Measurements from ENCODE around the gene TTLL7. TPM values are rescaled to one million over a fixed set of nuclear protein-coding genes. Genes with fewer than 3 reads are reported as not detected.

TTLL7 gene
- total and polyA plus RNA-seq, 2 donors, result 11.4 to 58.5 TPM

DNA sequence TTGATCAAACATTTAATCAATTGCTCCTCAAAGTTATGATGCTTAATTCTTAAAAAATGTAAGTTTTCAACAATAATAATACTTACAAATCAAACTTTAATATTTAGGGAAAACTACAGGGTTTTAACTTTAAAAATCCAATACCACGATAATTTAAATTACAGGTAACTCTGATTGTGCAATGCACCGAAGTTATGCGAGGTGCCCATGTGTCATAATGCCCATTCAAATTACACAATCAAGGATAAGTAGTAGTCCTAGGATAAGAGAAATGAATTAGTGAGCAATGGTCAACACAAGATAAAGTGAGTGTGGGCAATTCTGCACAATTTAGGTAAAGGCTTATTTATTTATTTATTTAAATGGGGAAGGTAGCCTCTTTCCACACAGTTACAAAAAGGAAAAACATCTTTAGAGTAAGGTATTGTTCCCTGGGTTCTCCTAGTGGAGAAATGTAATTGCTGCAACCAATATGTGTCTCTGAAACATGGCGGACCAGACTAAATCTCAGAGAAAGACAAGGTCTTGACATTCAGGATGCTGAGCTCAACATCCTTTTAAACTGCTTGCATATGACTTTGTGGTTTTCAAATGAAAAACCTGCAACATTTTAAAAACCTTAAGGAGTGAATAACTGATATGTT lies 164.2 kb downstream of the TTLL7 start:
- no peak overlapping the region for H3K4me3 ChIP-seq (ENCODE audit: low read depth, low read length)
- no peaks in the 10 kb centered on the region for H3K4me1 ChIP-seq (ENCODE audit: insufficient read depth)
- 97% methylated on average over 4 of the region's 4 CpGs for WGBS

DNA sequence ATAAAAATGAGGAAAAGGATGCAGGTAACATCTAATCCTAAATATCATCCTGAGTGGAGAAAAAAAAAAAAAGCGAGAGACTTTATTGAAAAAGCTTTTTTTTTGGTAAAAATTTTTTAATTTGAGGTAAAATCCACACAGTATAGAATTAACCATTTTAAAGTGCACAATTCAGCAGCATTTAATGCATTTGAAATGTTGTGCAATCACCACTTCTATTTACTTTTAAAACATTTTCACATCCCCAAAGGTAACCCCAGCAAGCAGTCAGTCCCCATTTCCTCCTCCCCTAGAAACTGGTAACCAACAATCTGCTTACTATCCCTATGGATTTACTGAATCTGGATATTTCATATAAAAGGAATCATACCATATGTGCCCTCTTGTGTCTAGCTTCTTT lies 166.7 kb downstream of the TTLL7 start:
- no peak overlapping the region for H3K4me3 ChIP-seq (ENCODE audit: low read depth, low read length)
- no peak overlapping the region for H3K27ac ChIP-seq (ENCODE audit: low read depth)
- 100% methylated on average over 1 of the region's 1 CpG for whole genome bisulfite sequencing
- no peaks in the 10 kb centered on the region for H3K36me3 ChIP-seq (ENCODE audit: insufficient read depth)
- no peaks in the 10 kb centered on the region for H3K4me1 ChIP-seq (ENCODE audit: insufficient read depth)
- no peak for DNase-seq (ENCODE audit: extremely low spot score)

More for the DNA sequence above, 164.2 kb downstream of the TTLL7 start:
- Histone ChIP-seq H3K36me3 (ENCODE audit: insufficient read depth) (no peaks in the 10 kb centered on the region), H3K27ac (ENCODE audit: low read depth) (no peak overlapping the region)
- DNase-seq (ENCODE audit: extremely low spot score), result no peak

DNA sequence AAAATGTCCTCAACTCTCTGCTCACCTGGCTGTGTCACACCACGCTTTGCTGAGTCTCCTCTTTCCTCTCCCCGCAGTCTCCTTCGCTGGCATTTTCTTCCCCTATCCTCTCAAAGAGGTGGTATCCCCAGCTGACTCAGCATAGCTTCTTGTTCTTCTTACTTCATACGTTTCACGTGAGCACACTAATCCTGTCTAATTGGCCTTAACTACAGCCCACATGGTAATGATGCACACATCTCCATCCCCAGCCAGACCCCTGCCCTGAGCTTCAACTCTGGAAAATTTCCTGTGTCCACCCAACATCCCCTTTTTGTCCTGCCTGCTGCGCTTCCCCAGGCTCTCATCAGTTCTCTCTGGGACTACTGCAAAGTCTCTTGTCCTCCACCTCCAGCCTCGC lies 169.8 kb downstream of the TTLL7 start:
- DNase-seq (ENCODE audit: extremely low spot score), result no peak
- WGBS, result 91% methylated on average over 7 of the region's 7 CpGs
- no peaks in the 10 kb centered on the region for H3K36me3 ChIP-seq (ENCODE audit: insufficient read depth)
- H3K27ac ChIP-seq (ENCODE audit: low read depth), result no peak overlapping the region
- H3K4me1 ChIP-seq (ENCODE audit: insufficient read depth), result no peaks in the 10 kb centered on the region
- H3K4me3 ChIP-seq (ENCODE audit: low read depth, low read length), result no peak overlapping the region

DNA sequence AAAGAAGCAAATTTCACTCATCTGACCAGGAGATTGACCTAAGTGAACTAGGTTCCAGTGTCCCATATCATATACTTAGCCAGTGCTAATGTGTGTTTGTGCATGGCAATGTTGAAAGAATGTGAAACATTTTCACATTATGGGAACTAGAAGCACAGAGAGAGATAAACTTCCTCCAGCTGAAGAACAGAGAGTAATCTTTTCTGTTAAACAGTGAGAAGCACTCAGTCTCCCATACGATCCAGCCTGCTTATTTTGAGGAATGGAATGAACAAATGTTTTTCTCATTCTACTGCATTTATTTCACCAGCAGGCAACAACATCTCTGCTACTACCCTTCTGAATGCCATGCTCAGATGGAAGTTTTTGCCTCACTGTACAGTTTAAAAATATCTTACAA lies 170.5 kb downstream of the TTLL7 start:
- WGBS, result 43% methylated on average over 1 of the region's 1 CpG
- no peak overlapping the region for H3K27ac ChIP-seq (ENCODE audit: low read depth)
- DNase-seq (ENCODE audit: extremely low spot score), result no peak

DNA sequence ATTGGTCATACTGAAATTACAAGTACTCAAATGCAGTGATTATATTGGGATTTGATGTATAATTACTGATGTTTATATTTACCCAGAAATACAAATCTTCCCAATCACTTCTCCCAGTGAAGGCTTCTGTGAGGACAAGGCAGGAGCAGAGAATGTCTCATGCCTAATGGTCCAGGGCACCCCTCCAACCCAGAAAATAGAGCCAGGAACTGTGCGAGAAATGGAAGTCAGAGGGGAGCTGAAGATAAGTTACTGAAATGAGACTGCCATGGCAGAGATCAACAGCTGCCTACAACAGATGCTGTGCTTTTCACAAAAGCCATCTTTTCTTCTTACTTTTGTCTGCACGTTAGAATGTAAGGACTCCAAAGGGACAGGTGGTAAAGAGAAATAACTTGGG lies 171.2 kb downstream of the TTLL7 start:
- no peak for DNase-seq (ENCODE audit: extremely low spot score)
- H3K36me3 ChIP-seq (ENCODE audit: insufficient read depth), result no peaks in the 10 kb centered on the region
- H3K4me1 ChIP-seq (ENCODE audit: insufficient read depth), result no peaks in the 10 kb centered on the region
- H3K27ac ChIP-seq (ENCODE audit: low read depth), result no peak overlapping the region
- no peak overlapping the region for H3K4me3 ChIP-seq (ENCODE audit: low read depth, low read length)
- WGBS, result 88% methylated on average over 2 of the region's 2 CpGs

More for the DNA sequence above, 170.5 kb downstream of the TTLL7 start:
- Histone ChIP-seq H3K4me1 (ENCODE audit: insufficient read depth) (no peaks in the 10 kb centered on the region), H3K36me3 (ENCODE audit: insufficient read depth) (no peaks in the 10 kb centered on the region), H3K4me3 (ENCODE audit: low read depth, low read length) (no peak overlapping the region)

DNA sequence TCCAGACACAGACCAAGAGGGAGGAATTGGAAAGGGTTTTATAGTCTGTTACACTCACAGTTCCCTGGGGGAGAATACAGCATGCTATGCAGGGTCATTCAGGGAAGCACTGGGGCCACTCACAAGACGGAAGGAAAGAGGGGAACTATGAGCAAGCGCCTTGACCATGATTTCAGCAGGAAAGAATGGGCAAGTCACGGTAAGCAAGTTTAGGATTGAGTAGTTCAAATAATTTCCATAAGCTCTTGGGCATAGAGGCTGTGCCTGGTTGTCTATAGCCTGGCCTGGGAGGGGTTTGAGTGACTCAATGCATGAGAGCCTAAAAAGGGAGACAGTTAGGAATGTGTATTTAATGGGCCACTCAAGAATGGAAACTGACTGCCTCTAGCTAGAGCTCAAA lies 176.7 kb downstream of the TTLL7 start:
- DNase-seq (ENCODE audit: extremely low spot score), result no peak
- H3K27ac ChIP-seq (ENCODE audit: low read depth), result no peak overlapping the region
- 89% methylated on average over 3 of the region's 3 CpGs for WGBS
- no peak overlapping the region for H3K4me3 ChIP-seq (ENCODE audit: low read depth, low read length)
- H3K4me1 ChIP-seq (ENCODE audit: insufficient read depth), result no peaks in the 10 kb centered on the region
- H3K36me3 ChIP-seq (ENCODE audit: insufficient read depth), result no peaks in the 10 kb centered on the region

DNA sequence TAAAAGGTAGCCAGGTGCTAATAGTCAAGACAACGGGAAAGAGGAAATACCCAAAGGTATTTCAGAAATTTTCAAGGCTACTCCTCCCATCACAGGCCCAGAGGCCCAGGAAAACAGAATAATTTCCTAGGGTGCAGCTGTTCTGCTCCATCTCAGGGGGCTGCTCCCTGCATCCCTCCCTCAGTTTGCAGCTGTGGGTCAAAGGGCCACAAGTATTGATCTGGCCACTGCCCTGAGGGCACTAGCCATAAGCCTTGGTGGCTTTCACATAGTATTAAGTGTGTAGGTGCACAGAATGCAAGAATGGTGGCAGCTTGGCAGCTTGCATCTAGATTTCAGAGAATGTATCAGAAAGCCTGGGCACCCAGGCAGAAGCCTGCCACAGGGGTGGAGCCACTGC lies 179.5 kb downstream of the TTLL7 start:
- Histone ChIP-seq H3K4me1 (ENCODE audit: insufficient read depth) (no peaks in the 10 kb centered on the region), H3K36me3 (ENCODE audit: insufficient read depth) (no peaks in the 10 kb centered on the region), H3K27ac (ENCODE audit: low read depth) (no peak overlapping the region), H3K4me3 (ENCODE audit: low read depth, low read length) (no peak overlapping the region)
- DNase-seq (ENCODE audit: extremely low spot score), result no peak
- 94% methylated on average over 1 of the region's 1 CpG for WGBS

DNA sequence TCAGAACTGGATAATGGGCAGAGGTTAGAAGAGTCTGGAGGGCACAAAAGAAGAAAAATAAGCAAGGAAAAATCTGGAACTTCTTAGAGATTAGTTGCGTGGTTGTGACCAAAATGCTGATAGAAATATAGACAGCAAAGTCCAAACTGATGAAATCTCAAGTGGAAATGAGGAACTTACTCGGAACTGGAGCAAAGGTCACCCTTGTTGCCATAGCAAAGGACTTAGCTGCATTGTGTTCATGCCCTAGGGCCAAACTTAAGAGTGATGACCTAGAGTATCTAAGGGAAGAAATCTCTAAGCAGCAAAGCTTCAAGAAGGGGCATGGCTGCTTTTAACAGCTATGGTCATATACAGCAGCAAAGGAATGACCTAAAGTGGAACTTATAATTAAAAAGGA lies 180.0 kb downstream of the TTLL7 start:
- 77% methylated on average over 2 of the region's 2 CpGs for WGBS
- Histone ChIP-seq H3K36me3 (ENCODE audit: insufficient read depth) (no peaks in the 10 kb centered on the region), H3K4me1 (ENCODE audit: insufficient read depth) (no peaks in the 10 kb centered on the region), H3K4me3 (ENCODE audit: low read depth, low read length) (no peak overlapping the region), H3K27ac (ENCODE audit: low read depth) (no peak overlapping the region)
- no peak for DNase-seq (ENCODE audit: extremely low spot score)

DNA sequence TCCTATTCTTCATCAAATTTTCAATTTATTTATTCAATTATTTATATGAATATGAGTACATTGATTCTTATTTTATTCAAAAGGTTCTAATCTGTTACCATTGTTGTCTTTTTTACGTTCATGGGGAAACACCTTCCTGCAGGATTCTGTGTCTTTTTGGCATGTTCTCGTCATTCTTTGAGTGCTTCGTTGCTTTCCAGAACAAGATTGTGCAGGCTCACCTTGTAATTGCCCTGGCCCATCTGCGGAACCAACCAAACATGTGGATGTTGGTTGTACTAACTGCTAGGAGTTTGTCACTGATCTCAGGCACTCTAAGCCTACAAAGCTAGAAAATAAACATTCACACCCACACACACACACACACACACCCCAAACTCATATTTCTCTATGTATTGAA lies 182.1 kb downstream of the TTLL7 start:
- Histone ChIP-seq H3K4me3 (ENCODE audit: low read depth, low read length) (no peak overlapping the region), H3K36me3 (ENCODE audit: insufficient read depth) (no peaks in the 10 kb centered on the region), H3K4me1 (ENCODE audit: insufficient read depth) (no peaks in the 10 kb centered on the region), H3K27ac (ENCODE audit: low read depth) (no peak overlapping the region)
- DNase-seq (ENCODE audit: extremely low spot score), result no peak
- WGBS, result 91% methylated on average over 4 of the region's 4 CpGs

DNA sequence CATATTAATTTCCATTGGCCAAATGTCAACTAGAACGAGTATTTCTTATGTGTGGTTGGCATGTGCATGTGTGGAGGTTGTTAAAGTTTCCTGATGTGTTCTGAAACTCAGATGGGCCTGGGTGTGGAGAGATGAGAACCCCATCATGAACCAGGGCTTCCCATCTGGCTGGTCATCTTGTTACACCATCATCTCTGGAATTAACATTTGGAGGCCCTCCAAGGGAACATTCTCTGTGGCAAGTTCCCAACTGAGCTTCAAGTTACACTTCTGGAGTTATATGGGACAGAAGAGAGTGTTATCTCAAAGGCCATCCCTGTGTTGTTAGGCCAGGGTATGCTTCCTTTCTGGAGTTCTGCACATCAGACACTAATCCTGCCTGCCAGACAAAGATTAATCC lies 183.6 kb downstream of the TTLL7 start:
- WGBS, result 30% methylated on average over 1 of the region's 1 CpG

More for the DNA sequence above, 183.6 kb downstream of the TTLL7 start:
- Histone ChIP-seq H3K36me3 (ENCODE audit: insufficient read depth) (no peaks in the 10 kb centered on the region), H3K27ac (ENCODE audit: low read depth) (no peak overlapping the region), H3K4me1 (ENCODE audit: insufficient read depth) (no peaks in the 10 kb centered on the region), H3K4me3 (ENCODE audit: low read depth, low read length) (no peak overlapping the region)
- no peak for DNase-seq (ENCODE audit: extremely low spot score)

Other genes with a start within 250 kb of the TTLL7 start
- 107 TPM for gene PRKACB, start 145.1 kb upstream of the TTLL7 start, total RNA-seq
- gene PRKACB, start 145.1 kb upstream of the TTLL7 start, polyA plus RNA-seq, result 33.5 TPM